ENCODE results near the gene SIDT2.
A peak's percentile ranks its signal among the peaks of the same experiment; 100 is the strongest.
"Not testable (repeated sequence)": the region's sequence is repeated elsewhere in the genome, so short reads cannot be mapped to it uniquely, and the experiment has no call there.

Gene SIDT2

GRCh38 chr11:117172724-117173421, 5.7 kb upstream of the SIDT2 start:
- DNase-seq (ENCODE audit: low spot score) = peak; percentile 24

- no peak for DNase-seq (ENCODE audit: low spot score)
Measured at GRCh38 chr11:117175104-117175503, 3.4 kb upstream of the SIDT2 start.

- no peak for DNase-seq (ENCODE audit: low spot score)
Measured at GRCh38 chr11:117175781-117176180, 2.8 kb upstream of the SIDT2 start.

- no peak for DNase-seq (ENCODE audit: low spot score)
Measured at GRCh38 chr11:117176186-117176585, 2.4 kb upstream of the SIDT2 start.

GRCh38 chr11:117177534-117178209, 871 bp upstream of the SIDT2 start:
- DNase-seq (ENCODE audit: low spot score) = no peak

GRCh38 chr11:117179048-117179999, 781 bp downstream of the SIDT2 start:
- DNase-seq (ENCODE audit: low spot score) = peak; percentile 26

GRCh38 chr11:117180020-117180419, 1.5 kb downstream of the SIDT2 start:
- DNase-seq (ENCODE audit: low spot score) = no peak

- DNase-seq (ENCODE audit: low spot score) = peak; percentile 30
Measured at GRCh38 chr11:117180661-117181585, 2.4 kb downstream of the SIDT2 start.

GRCh38 chr11:117181586-117182550, 3.3 kb downstream of the SIDT2 start:
- no peak for DNase-seq (ENCODE audit: low spot score)

GRCh38 chr11:117182551-117182935, 4.0 kb downstream of the SIDT2 start:
- DNase-seq (ENCODE audit: low spot score) = no peak

- DNase-seq (ENCODE audit: low spot score) = not testable (repeated sequence)
Measured at GRCh38 chr11:117183178-117183577, 4.6 kb downstream of the SIDT2 start.

- no peak for DNase-seq (ENCODE audit: low spot score)
Measured at GRCh38 chr11:117183724-117184349, 5.3 kb downstream of the SIDT2 start.

- no peak for DNase-seq (ENCODE audit: low spot score)
Measured at GRCh38 chr11:117185736-117186430, 7.3 kb downstream of the SIDT2 start.

GRCh38 chr11:117186431-117186761, 7.9 kb downstream of the SIDT2 start:
- no peak for DNase-seq (ENCODE audit: low spot score)

GRCh38 chr11:117187007-117187406, 8.5 kb downstream of the SIDT2 start:
- no peak for DNase-seq (ENCODE audit: low spot score)

- no peak for DNase-seq (ENCODE audit: low spot score)
Measured at GRCh38 chr11:117187428-117187798, 8.9 kb downstream of the SIDT2 start.

GRCh38 chr11:117187799-117188481, 9.4 kb downstream of the SIDT2 start:
- no peak for DNase-seq (ENCODE audit: low spot score)

GRCh38 chr11:117188620-117189081, 10.1 kb downstream of the SIDT2 start:
- DNase-seq (ENCODE audit: low spot score) = no peak
